SJCRH30 (cell line): Measurements from ENCODE around the gene AKAP7. TPM values are rescaled to one million over a fixed set of nuclear protein-coding genes. Genes with fewer than 3 reads are reported as not detected.
"Not testable (repeated sequence)": the region's sequence is repeated elsewhere in the genome, so short reads cannot be mapped to it uniquely, and the experiment has no call there.

Experiments
- DNase-seq, 2 experiments: peaks; one replicate each; pipeline ENCODE4 v3.0.0-alpha.2; 2015 to 2020
- H3K27ac ChIP-seq: fragments of 250-450 bp; sonication (Bioruptor Pico); 2 replicates; pipeline ENCODE4 v1.5.1; 2020; ENCODE audit warnings: mild to moderate bottlenecking, moderate library complexity
- H3K27me3 ChIP-seq: fragments of 250-450 bp; sonication (Bioruptor Pico); 2 replicates; pipeline ENCODE4 v1.5.1; 2020; ENCODE audit warnings: mild to moderate bottlenecking, moderate library complexity
- H3K36me3 ChIP-seq: fragments of 250-450 bp; sonication (Bioruptor Pico); 2 replicates; pipeline ENCODE4 v1.5.1; 2020; ENCODE audit warnings: mild to moderate bottlenecking, moderate library complexity
- H3K4me1 ChIP-seq: fragments of 250-450 bp; sonication (Bioruptor Pico); 2 replicates; pipeline ENCODE4 v1.5.1; 2020; ENCODE audit warnings: mild to moderate bottlenecking, moderate library complexity
- H3K4me3 ChIP-seq: fragments of 250-450 bp; sonication (Bioruptor Pico); 2 replicates; pipeline ENCODE4 v1.5.1; 2020; ENCODE audit warnings: mild to moderate bottlenecking, moderate library complexity
- H3K9me3 ChIP-seq: fragments of 250-450 bp; sonication (Bioruptor Pico); replicated peaks from 2 replicates; pipeline ENCODE4 v1.5.1; 2020; ENCODE audit warnings: mild to moderate bottlenecking, moderate library complexity
- total RNA-seq: library from RNA; depleted of rRNA; stranded (reverse); fragments of >200 nt; shearing (Covaris generic); gene quantifications from 2 replicates; pipeline ENCODE4 v1.2.3, GENCODE V29; 2014; rRNA removed

AKAP7 gene
- total RNA-seq: 1.4 and 2.3 TPM in 2 replicates

- H3K4me3 ChIP-seq: peak within 1 kb of the TSS; percentile 62
- H3K9me3 ChIP-seq: no peaks in the 10 kb centered on the region
- peak within 1 kb of the TSS; percentile 55 for H3K27ac ChIP-seq
- DNase-seq: peak; percentile 63 to 64
- H3K36me3 ChIP-seq: no peaks in the 10 kb centered on the region
- H3K27me3 ChIP-seq: no peaks in the 10 kb centered on the region
- H3K4me1 ChIP-seq: peaks cover 4% of the 10 kb centered on the region
Measured at GRCh38 chr6:131135244-131136020, at the start of gene AKAP7. Gene AKAP7 (plus strand): TSS chr6:131135467. CDS start chr6:131135764, 297 bp downstream.

GRCh38 chr6:131090339-131090738, 44.9 kb upstream of the AKAP7 start:
- not testable (repeated sequence) for H3K27me3 ChIP-seq, H3K4me1 ChIP-seq, H3K27ac ChIP-seq, DNase-seq, H3K9me3 ChIP-seq, H3K4me3 ChIP-seq, H3K36me3 ChIP-seq

GRCh38 chr6:131091944-131092343, 43.3 kb upstream of the AKAP7 start:
- H3K27ac ChIP-seq, H3K4me3 ChIP-seq, H3K27me3 ChIP-seq, H3K36me3 ChIP-seq, H3K4me1 ChIP-seq, H3K9me3 ChIP-seq, DNase-seq: not testable (repeated sequence)

- Histone ChIP-seq H3K4me1 (no peaks in the 10 kb centered on the region), H3K27me3 (no peaks in the 10 kb centered on the region), H3K9me3 (peaks cover 7% of the 10 kb centered on the region), H3K36me3 (no peaks in the 10 kb centered on the region), H3K4me3 (no peak overlapping the region), H3K27ac (no peak overlapping the region)
- DNase-seq: no peak
Measured at GRCh38 chr6:131093334-131093733, 41.9 kb upstream of the AKAP7 start.

- DNase-seq: no peak
- H3K4me1 ChIP-seq: no peaks in the 10 kb centered on the region; the same call in 1 of the 2 replicates
- peaks cover 6% of the 10 kb centered on the region for H3K9me3 ChIP-seq
- H3K4me3 ChIP-seq: no peak overlapping the region
- no peaks in the 10 kb centered on the region for H3K36me3 ChIP-seq
- no peak overlapping the region for H3K27ac ChIP-seq
- H3K27me3 ChIP-seq: no peaks in the 10 kb centered on the region
Measured at GRCh38 chr6:131096786-131097185, 38.5 kb upstream of the AKAP7 start.

- no peaks in the 10 kb centered on the region for H3K27me3 ChIP-seq
- H3K9me3 ChIP-seq: no peaks in the 10 kb centered on the region
- H3K4me3 ChIP-seq: no peak overlapping the region
- peaks cover 3% of the 10 kb centered on the region for H3K4me1 ChIP-seq
- no peak overlapping the region for H3K27ac ChIP-seq
- no peak for DNase-seq
- H3K36me3 ChIP-seq: no peaks in the 10 kb centered on the region
Measured at GRCh38 chr6:131101911-131102680, 33.2 kb upstream of the AKAP7 start.

- no peak for DNase-seq
Measured at GRCh38 chr6:131103296-131103695, 32.0 kb upstream of the AKAP7 start.

GRCh38 chr6:131103901-131104300, 31.4 kb upstream of the AKAP7 start:
- H3K9me3 ChIP-seq: no peaks in the 10 kb centered on the region
- no peak for DNase-seq
- no peak overlapping the region for H3K4me3 ChIP-seq
- no peaks in the 10 kb centered on the region for H3K27me3 ChIP-seq
- no peaks in the 10 kb centered on the region for H3K36me3 ChIP-seq
- H3K27ac ChIP-seq: no peak overlapping the region
- H3K4me1 ChIP-seq: peaks cover 3% of the 10 kb centered on the region

More at GRCh38 chr6:131103296-131103695, 32.0 kb upstream of the AKAP7 start:
- Histone ChIP-seq H3K9me3 (no peaks in the 10 kb centered on the region), H3K36me3 (no peaks in the 10 kb centered on the region), H3K4me1 (peaks cover 3% of the 10 kb centered on the region), H3K4me3 (no peak overlapping the region), H3K27me3 (no peaks in the 10 kb centered on the region), H3K27ac (no peak overlapping the region)

- Histone ChIP-seq H3K27ac (no peak overlapping the region), H3K9me3 (no peaks in the 10 kb centered on the region)
- no peak for DNase-seq
Measured at GRCh38 chr6:131107151-131107550, 28.1 kb upstream of the AKAP7 start.

GRCh38 chr6:131112249-131112648, 23.0 kb upstream of the AKAP7 start:
- H3K27ac ChIP-seq: no peak overlapping the region
- H3K9me3 ChIP-seq: 0 out of 2 replicates have a peak, but pooled peaks cover 2% of the 10 kb centered on the region
- no peaks in the 10 kb centered on the region for H3K36me3 ChIP-seq
- DNase-seq: no peak
- H3K4me3 ChIP-seq: no peak overlapping the region
- H3K27me3 ChIP-seq: no peaks in the 10 kb centered on the region
- H3K4me1 ChIP-seq: no peaks in the 10 kb centered on the region

More at GRCh38 chr6:131107151-131107550, 28.1 kb upstream of the AKAP7 start:
- H3K4me1 ChIP-seq: no peaks in the 10 kb centered on the region; the same call in 1 of the 2 replicates
- no peak overlapping the region for H3K4me3 ChIP-seq
- H3K36me3 ChIP-seq: no peaks in the 10 kb centered on the region
- no peaks in the 10 kb centered on the region for H3K27me3 ChIP-seq

- DNase-seq: no peak
- H3K27me3 ChIP-seq: no peaks in the 10 kb centered on the region
- no peak overlapping the region for H3K27ac ChIP-seq
Measured at GRCh38 chr6:131115651-131116050, 19.6 kb upstream of the AKAP7 start.

GRCh38 chr6:131116321-131116720, 18.9 kb upstream of the AKAP7 start:
- no peaks in the 10 kb centered on the region for H3K4me1 ChIP-seq
- H3K36me3 ChIP-seq: no peaks in the 10 kb centered on the region
- H3K27me3 ChIP-seq: no peaks in the 10 kb centered on the region
- no peak for DNase-seq
- no peak overlapping the region for H3K27ac ChIP-seq
- no peak overlapping the region for H3K4me3 ChIP-seq
- 0 out of 2 replicates have a peak, but pooled peaks cover 4% of the 10 kb centered on the region for H3K9me3 ChIP-seq

More at GRCh38 chr6:131115651-131116050, 19.6 kb upstream of the AKAP7 start:
- H3K36me3 ChIP-seq: no peaks in the 10 kb centered on the region
- no peak overlapping the region for H3K4me3 ChIP-seq
- H3K9me3 ChIP-seq: 0 out of 2 replicates have a peak, but pooled peaks cover 4% of the 10 kb centered on the region
- no peaks in the 10 kb centered on the region for H3K4me1 ChIP-seq

- H3K27ac ChIP-seq: no peak overlapping the region
- no peaks in the 10 kb centered on the region for H3K27me3 ChIP-seq
- H3K4me1 ChIP-seq: no peaks in the 10 kb centered on the region
- no peaks in the 10 kb centered on the region for H3K36me3 ChIP-seq
- DNase-seq: peak in 1 of 2 experiments; percentile 69
- H3K9me3 ChIP-seq: 0 out of 2 replicates have a peak, but pooled peaks cover 4% of the 10 kb centered on the region
- no peak overlapping the region for H3K4me3 ChIP-seq
Measured at GRCh38 chr6:131116755-131117360, 18.4 kb upstream of the AKAP7 start.

GRCh38 chr6:131117878-131118277, 17.4 kb upstream of the AKAP7 start:
- no peak for DNase-seq
- Histone ChIP-seq H3K27me3 (no peaks in the 10 kb centered on the region), H3K9me3 (0 out of 2 replicates have a peak, but pooled peaks cover 4% of the 10 kb centered on the region), H3K36me3 (no peaks in the 10 kb centered on the region), H3K4me3 (no peak overlapping the region), H3K4me1 (no peaks in the 10 kb centered on the region), H3K27ac (no peak overlapping the region)

GRCh38 chr6:131122007-131122406, 13.3 kb upstream of the AKAP7 start:
- H3K9me3 ChIP-seq: 0 out of 2 replicates have a peak, but pooled peaks cover 4% of the 10 kb centered on the region
- H3K4me3 ChIP-seq: no peak overlapping the region
- no peak for DNase-seq
- no peak overlapping the region for H3K27ac ChIP-seq
- H3K27me3 ChIP-seq: no peaks in the 10 kb centered on the region
- no peaks in the 10 kb centered on the region for H3K36me3 ChIP-seq
- no peaks in the 10 kb centered on the region for H3K4me1 ChIP-seq
